IgD-negative memory B cell (primary cell): ENCODE data around the gene CUL4A. TPM values are rescaled to one million over a fixed set of nuclear protein-coding genes. Genes with fewer than 3 reads are reported as not detected.
"Not testable (repeated sequence)": the region's sequence is repeated elsewhere in the genome, so short reads cannot be mapped to it uniquely, and the experiment has no call there.

Experiments used
- H3K27ac Mint-ChIP-seq, 3 donors: one replicate each; pipeline ENCODE4 v1.8.0; 2020 to 2022; ENCODE audit warnings: mild to moderate bottlenecking in 3 of 3, mixed read lengths in 3 of 3, moderate library complexity in 1 of 3
- H3K27me3 Mint-ChIP-seq: one replicate; pipeline ENCODE4 v1.8.0; 2021; ENCODE audit warnings: mixed read lengths
- H3K36me3 Mint-ChIP-seq: one replicate; pipeline ENCODE4 v1.8.0; 2020; ENCODE audit warnings: mild to moderate bottlenecking, mixed read lengths
- H3K4me1 Mint-ChIP-seq, 3 donors: one replicate each; pipeline ENCODE4 v1.8.0; 2020 to 2022; ENCODE audit warnings: mixed read lengths in 3 of 3, mild to moderate bottlenecking in 1 of 3
- H3K4me3 Mint-ChIP-seq, 4 donors: one replicate each; pipeline ENCODE4 v1.8.0; 2020 to 2022; ENCODE audit warnings: mild to moderate bottlenecking in 4 of 4, mixed read lengths in 4 of 4, moderate library complexity in 3 of 4
- H3K9me3 Mint-ChIP-seq, 3 donors: one replicate each; pipeline ENCODE4 v1.8.0; 2020 to 2021; ENCODE audit warnings: mixed read lengths in 3 of 3, mild to moderate bottlenecking in 1 of 3
- polyA plus RNA-seq: library from polyadenylated mRNA; unstranded; fragments of 300-500 nt; fragmentation: Illumina TruSeq; gene quantifications from one replicate; pipeline ENCODE4 v1.2.3, GENCODE V29; 2021

Gene CUL4A
- 42.6 TPM for polyA plus RNA-seq

- peaks cover 46 to 57% (median 51%) of the 10 kb centered on the region in 3 donors for H3K4me1 Mint-ChIP-seq
- peak within 1 kb of the TSS; percentile 81 to 95 (median 90) for H3K27ac Mint-ChIP-seq
- peak within 1 kb of the TSS; percentile 90 to 96 (median 90) for H3K4me3 Mint-ChIP-seq
- H3K36me3 Mint-ChIP-seq = no peaks in the 10 kb centered on the region
- no peaks in the 10 kb centered on the region for H3K9me3 Mint-ChIP-seq
- H3K27me3 Mint-ChIP-seq = no peaks in the 10 kb centered on the region
Measured at GRCh38 chr13:113209336-113209758, at the start of gene CUL4A. CUL4A (plus strand) TSS chr13:113209613; CDS start chr13:113209628, 15 bp downstream.

GRCh38 chr13:113159701-113160100, 49.7 kb upstream of the CUL4A start:
- H3K4me3 Mint-ChIP-seq = peak overlapping the region in 2 of 4 donors; percentile 10 to 52
- H3K36me3 Mint-ChIP-seq = peaks cover 4% of the 10 kb centered on the region
- H3K27me3 Mint-ChIP-seq = peaks cover 14% of the 10 kb centered on the region
- H3K9me3 Mint-ChIP-seq = peaks cover 0 to 5% (median 2%) of the 10 kb centered on the region in 3 donors
- H3K4me1 Mint-ChIP-seq = peaks cover 0 to 5% (median 5%) of the 10 kb centered on the region in 3 donors
- H3K27ac Mint-ChIP-seq = peak overlapping the region in 1 of 3 donors; percentile 15

- peaks cover 0 to 2% (median 0%) of the 10 kb centered on the region in 3 donors for H3K9me3 Mint-ChIP-seq
- H3K36me3 Mint-ChIP-seq = no peaks in the 10 kb centered on the region
- H3K27ac Mint-ChIP-seq = no peak overlapping the region
- H3K27me3 Mint-ChIP-seq = peaks cover 14% of the 10 kb centered on the region
- H3K4me1 Mint-ChIP-seq = peaks cover 2 to 5% (median 3%) of the 10 kb centered on the region in 3 donors
- H3K4me3 Mint-ChIP-seq = peak overlapping the region in 1 of 4 donors; percentile 84
Measured at GRCh38 chr13:113160983-113161382, 48.4 kb upstream of the CUL4A start.

GRCh38 chr13:113161433-113161832, 48.0 kb upstream of the CUL4A start:
- no peaks in the 10 kb centered on the region for H3K36me3 Mint-ChIP-seq
- peaks cover 14% of the 10 kb centered on the region for H3K27me3 Mint-ChIP-seq
- H3K4me3 Mint-ChIP-seq = peak overlapping the region in 2 of 4 donors; percentile 45 to 84
- peaks cover 0 to 2% (median 0%) of the 10 kb centered on the region in 3 donors for H3K9me3 Mint-ChIP-seq
- H3K4me1 Mint-ChIP-seq = peaks cover 2 to 5% (median 3%) of the 10 kb centered on the region in 3 donors
- no peak overlapping the region for H3K27ac Mint-ChIP-seq

- not testable (repeated sequence) for H3K9me3 Mint-ChIP-seq, H3K36me3 Mint-ChIP-seq, H3K4me1 Mint-ChIP-seq, H3K27ac Mint-ChIP-seq, H3K4me3 Mint-ChIP-seq
- H3K27me3 Mint-ChIP-seq = peaks cover 13% of the 10 kb centered on the region
Measured at GRCh38 chr13:113161975-113162374, 47.4 kb upstream of the CUL4A start.

GRCh38 chr13:113162783-113163685, 46.4 kb upstream of the CUL4A start:
- no peak overlapping the region for H3K27ac Mint-ChIP-seq
- peaks cover 4% of the 10 kb centered on the region for H3K36me3 Mint-ChIP-seq
- peaks cover 0 to 3% (median 2%) of the 10 kb centered on the region in 3 donors for H3K4me1 Mint-ChIP-seq
- peaks cover 7% of the 10 kb centered on the region for H3K27me3 Mint-ChIP-seq
- H3K4me3 Mint-ChIP-seq = peak overlapping the region in 1 of 4 donors; percentile 27
- H3K9me3 Mint-ChIP-seq = peaks cover 0 to 3% (median 0%) of the 10 kb centered on the region in 3 donors

- peaks cover 0 to 3% (median 2%) of the 10 kb centered on the region in 3 donors for H3K4me1 Mint-ChIP-seq
- no peak overlapping the region for H3K4me3 Mint-ChIP-seq
- H3K27me3 Mint-ChIP-seq = peaks cover 3% of the 10 kb centered on the region
- H3K9me3 Mint-ChIP-seq = peaks cover 0 to 3% (median 0%) of the 10 kb centered on the region in 3 donors
- H3K36me3 Mint-ChIP-seq = peaks cover 7% of the 10 kb centered on the region
- peak overlapping the region in 1 of 3 donors; percentile 23 for H3K27ac Mint-ChIP-seq
Measured at GRCh38 chr13:113164492-113164891, 44.9 kb upstream of the CUL4A start.

- Mint-ChIP-seq H3K9me3 (peaks cover 0 to 3% (median 0%) of the 10 kb centered on the region in 3 donors), H3K27ac (no peak overlapping the region), H3K27me3 (peaks cover 1% of the 10 kb centered on the region), H3K4me3 (no peak overlapping the region), H3K4me1 (peaks cover 0 to 5% (median 4%) of the 10 kb centered on the region in 3 donors), H3K36me3 (peaks cover 7% of the 10 kb centered on the region)
Measured at GRCh38 chr13:113166266-113166665, 43.1 kb upstream of the CUL4A start.

GRCh38 chr13:113166681-113167080, 42.7 kb upstream of the CUL4A start:
- peaks cover 8% of the 10 kb centered on the region for H3K36me3 Mint-ChIP-seq
- no peak overlapping the region for H3K27ac Mint-ChIP-seq
- H3K27me3 Mint-ChIP-seq = no peaks in the 10 kb centered on the region
- no peak overlapping the region for H3K4me3 Mint-ChIP-seq
- H3K9me3 Mint-ChIP-seq = peaks cover 0 to 3% (median 0%) of the 10 kb centered on the region in 3 donors
- peaks cover 0 to 5% (median 5%) of the 10 kb centered on the region in 3 donors for H3K4me1 Mint-ChIP-seq

- Mint-ChIP-seq H3K9me3 (peaks cover 0 to 3% (median 0%) of the 10 kb centered on the region in 3 donors), H3K27me3 (no peaks in the 10 kb centered on the region), H3K4me3 (no peak overlapping the region), H3K27ac (no peak overlapping the region), H3K36me3 (peaks cover 8% of the 10 kb centered on the region), H3K4me1 (peaks cover 0 to 5% (median 5%) of the 10 kb centered on the region in 3 donors)
Measured at GRCh38 chr13:113167155-113167554, 42.3 kb upstream of the CUL4A start.

GRCh38 chr13:113167575-113167974, 41.8 kb upstream of the CUL4A start:
- no peak overlapping the region for H3K4me3 Mint-ChIP-seq
- peaks cover 8% of the 10 kb centered on the region for H3K36me3 Mint-ChIP-seq
- peaks cover 0 to 3% (median 0%) of the 10 kb centered on the region in 3 donors for H3K9me3 Mint-ChIP-seq
- H3K27ac Mint-ChIP-seq = no peak overlapping the region
- H3K27me3 Mint-ChIP-seq = no peaks in the 10 kb centered on the region
- peaks cover 0 to 5% (median 5%) of the 10 kb centered on the region in 3 donors for H3K4me1 Mint-ChIP-seq

GRCh38 chr13:113168211-113168610, 41.2 kb upstream of the CUL4A start:
- Mint-ChIP-seq H3K9me3 (peaks cover 0 to 3% (median 0%) of the 10 kb centered on the region in 3 donors), H3K36me3 (peaks cover 8% of the 10 kb centered on the region), H3K4me1 (peaks cover 0 to 5% (median 5%) of the 10 kb centered on the region in 3 donors), H3K27ac (no peak overlapping the region), H3K27me3 (no peaks in the 10 kb centered on the region), H3K4me3 (no peak overlapping the region)

- Mint-ChIP-seq H3K36me3 (peaks cover 8% of the 10 kb centered on the region), H3K4me1 (peaks cover 0 to 5% (median 3%) of the 10 kb centered on the region in 3 donors), H3K4me3 (no peak overlapping the region), H3K27ac (no peak overlapping the region), H3K9me3 (peaks cover 0 to 3% (median 0%) of the 10 kb centered on the region in 3 donors), H3K27me3 (no peaks in the 10 kb centered on the region)
Measured at GRCh38 chr13:113169277-113170272, 39.8 kb upstream of the CUL4A start.

GRCh38 chr13:113170511-113170910, 38.9 kb upstream of the CUL4A start:
- H3K27me3 Mint-ChIP-seq = no peaks in the 10 kb centered on the region
- H3K36me3 Mint-ChIP-seq = peaks cover 10% of the 10 kb centered on the region
- H3K27ac Mint-ChIP-seq = no peak overlapping the region
- peaks cover 0 to 3% (median 0%) of the 10 kb centered on the region in 3 donors for H3K9me3 Mint-ChIP-seq
- peaks cover 0 to 3% (median 2%) of the 10 kb centered on the region in 3 donors for H3K4me1 Mint-ChIP-seq
- no peak overlapping the region for H3K4me3 Mint-ChIP-seq
